Measurements from ENCODE around the gene TMEM125. TPM values are rescaled to one million over a fixed set of nuclear protein-coding genes. Genes with fewer than 3 reads are reported as not detected.

The TMEM125 gene
- polyA plus RNA-seq, 3 donors = not detected

GRCh38 chr1:43234267-43234666 lies 35.5 kb upstream of the TMEM125 start:
- Histone ChIP-seq H3K4me3 (replicated peaks in 1 of 3; ENCODE audit: low read depth in 2 of 3, low read length in 3 of 3) (no peak overlapping the region), H3K9ac (ENCODE audit: insufficient read depth, low read length, poor library complexity, severe bottlenecking) (no peak overlapping the region), H4K20me1 (ENCODE audit: insufficient read depth, low read length) (no peaks in the 10 kb centered on the region), H3K9me3 (replicated peaks in 1 of 2; ENCODE audit: control insufficient read depth in 1 of 2, insufficient read depth in 1 of 2, low read length in 2 of 2) (no peaks in the 10 kb centered on the region), H3K27ac (ENCODE audit: low read depth in 1 of 2, low read length in 2 of 2) (no peak overlapping the region), H3K4me2 (replicated peaks; ENCODE audit: extremely low read depth, low read length, poor library complexity, severe bottlenecking) (no peak overlapping the region), H3K79me2 (ENCODE audit: insufficient read depth, low read length) (no peaks in the 10 kb centered on the region), H3K4me1 (ENCODE audit: control insufficient read depth in 1 of 2, insufficient read depth in 2 of 2, low read length in 2 of 2) (peaks cover 0 to 2% of the 10 kb centered on the region in 2 donors), H2AFZ (ENCODE audit: insufficient read depth, low read depth, low read length, poor library complexity, severe bottlenecking) (no peak overlapping the region), H3K27me3 (ENCODE audit: control insufficient read depth in 2 of 2, insufficient read depth in 2 of 2, low read length in 2 of 2) (no peaks in the 10 kb centered on the region), H3K36me3 (replicated peaks in 1 of 2; ENCODE audit: control insufficient read depth in 1 of 2, insufficient read depth in 2 of 2, low read length in 2 of 2) (no peaks in the 10 kb centered on the region)
- no peak for TF ChIP-seq CTCF (IDR thresholded peaks at IDR 0.05)
- Mint-ChIP-seq H3K4me3 (no peak overlapping the region), H3K9me3 (no peaks in the 10 kb centered on the region), H3K27ac (peak overlapping the region in 1 of 7 donors; percentile 10), H3K4me1 (peaks cover 9% of the 10 kb centered on the region), H3K27me3 (ENCODE audit: low read depth in 3 of 3) (peaks cover 0 to 2% (median 1%) of the 10 kb centered on the region in 3 donors), H3K36me3 (no peaks in the 10 kb centered on the region)
- DNase-seq = no peak
- WGBS (ENCODE audit: insufficient coverage) = 96% methylated on average over 17 of the region's 17 CpGs
- intact Hi-C loops (cut with micrococcal nuclease) = no loop called here

- Mint-ChIP-seq H3K27ac (no peak overlapping the region), H3K4me1 (peaks cover 16% of the 10 kb centered on the region), H3K36me3 (no peaks in the 10 kb centered on the region), H3K27me3 (ENCODE audit: low read depth in 3 of 3) (peaks cover 0 to 2% (median 0%) of the 10 kb centered on the region in 3 donors), H3K4me3 (no peak overlapping the region), H3K9me3 (no peaks in the 10 kb centered on the region)
- H3K27ac ChIP-seq (ENCODE audit: low read depth in 1 of 2, low read length in 2 of 2) = no peak overlapping the region
- no peak for TF ChIP-seq CTCF (IDR thresholded peaks at IDR 0.05)
- intact Hi-C loops (cut with micrococcal nuclease) = no loop called here
- DNase-seq = no peak
- H4K20me1 ChIP-seq (ENCODE audit: insufficient read depth, low read length) = no peaks in the 10 kb centered on the region
- no peaks in the 10 kb centered on the region for H3K9me3 ChIP-seq (replicated peaks in 1 of 2; ENCODE audit: control insufficient read depth in 1 of 2, insufficient read depth in 1 of 2, low read length in 2 of 2)
- H3K4me2 ChIP-seq (replicated peaks; ENCODE audit: extremely low read depth, low read length, poor library complexity, severe bottlenecking) = no peak overlapping the region
- peaks cover 0 to 8% of the 10 kb centered on the region in 2 donors for H3K4me1 ChIP-seq (ENCODE audit: control insufficient read depth in 1 of 2, insufficient read depth in 2 of 2, low read length in 2 of 2)
- no peaks in the 10 kb centered on the region for H3K79me2 ChIP-seq (ENCODE audit: insufficient read depth, low read length)
- H3K4me3 ChIP-seq (replicated peaks in 1 of 3; ENCODE audit: low read depth in 2 of 3, low read length in 3 of 3) = no peak overlapping the region
- WGBS (ENCODE audit: insufficient coverage) = 98% methylated on average over 4 of the region's 8 CpGs
- H3K36me3 ChIP-seq (replicated peaks in 1 of 2; ENCODE audit: control insufficient read depth in 1 of 2, insufficient read depth in 2 of 2, low read length in 2 of 2) = no peaks in the 10 kb centered on the region
- no peak overlapping the region for H2AFZ ChIP-seq (ENCODE audit: insufficient read depth, low read depth, low read length, poor library complexity, severe bottlenecking)
- no peak overlapping the region for H3K9ac ChIP-seq (ENCODE audit: insufficient read depth, low read length, poor library complexity, severe bottlenecking)
- H3K27me3 ChIP-seq (ENCODE audit: control insufficient read depth in 2 of 2, insufficient read depth in 2 of 2, low read length in 2 of 2) = no peaks in the 10 kb centered on the region
Observed at GRCh38 chr1:43235040-43235439, 34.7 kb upstream of the TMEM125 start.

All from CD14-positive monocyte (primary cell).